Left ventricle myocardium inferior (tissue), 1 donor: ENCODE measurements around the gene HAUS8. TPM values are rescaled to one million over a fixed set of nuclear protein-coding genes. Genes with fewer than 3 reads are reported as not detected.

Source experiments
- DNase-seq: peaks from one replicate; pipeline ENCODE4 v3.0.0-alpha.2; 2020
- H3K27ac ChIP-seq: fragments of 200-600 bp; replicated peaks from 2 replicates; pipeline ENCODE4 v1.8.0; 2021
- H3K27me3 ChIP-seq: fragments of 200-600 bp; 2 replicates; pipeline ENCODE4 v1.8.0; 2021; ENCODE audit warnings: low read depth
- H3K36me3 ChIP-seq: fragments of 200-600 bp; 2 replicates; pipeline ENCODE4 v1.8.0; 2021
- H3K4me1 ChIP-seq: fragments of 200-600 bp; 2 replicates; pipeline ENCODE4 v1.8.0; 2021
- H3K4me3 ChIP-seq: fragments of 200-600 bp; 2 replicates; pipeline ENCODE4 v1.8.0; 2021; ENCODE audit warnings: mild to moderate bottlenecking, moderate library complexity
- H3K9me3 ChIP-seq: fragments of 200-600 bp; replicated peaks from 2 replicates; pipeline ENCODE4 v1.8.0; 2021
- intact Hi-C: fragments of 100-400 bp; cut with micrococcal nuclease; formaldehyde crosslinking; loops from one replicate; pipeline ENCODE4 v1.11.0; 2022
- total RNA-seq: library from RNA; stranded (reverse); fragmentation: NEBNext Ultra II Directional; extraction: Animal tissue kit (Norgen Biotek cat#: 25700); gene quantifications from one replicate; pipeline ENCODE4 v1.2.1, GENCODE V29; 2021
- TF ChIP-seq, protein P1 (sequence below): fragments of 200-600 bp; IDR thresholded peaks from 2 replicates; pipeline ENCODE4 v1.8.0; 2021; ENCODE audit warnings: antibody characterized with exemption, mild to moderate bottlenecking, borderline replicate concordance
- donor health status: DM: no; HTN: yes; CAD: no; lungs with severe emphysema.

Gene HAUS8
- total RNA-seq, 1 donor from 2014 or later, result 3.5 TPM

DNA sequence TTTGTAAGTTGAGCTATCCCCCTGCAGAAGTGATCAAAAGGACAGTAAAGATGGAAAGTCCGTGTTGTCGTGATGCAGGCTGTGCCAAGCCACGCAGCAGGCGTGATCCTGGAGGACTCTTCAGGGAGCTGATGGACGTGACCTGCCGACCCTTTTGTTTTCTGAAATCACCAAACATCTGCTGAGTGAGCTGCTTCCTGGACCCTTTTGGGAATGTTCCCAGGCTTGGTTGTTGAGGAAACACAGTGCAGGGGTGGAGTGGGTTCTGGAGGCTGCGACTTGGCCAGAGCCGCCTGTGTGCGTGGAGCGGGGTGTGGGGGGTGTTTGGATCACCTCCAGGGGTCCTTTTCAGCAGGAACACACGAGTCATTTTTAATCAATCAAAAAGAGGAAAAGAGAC is 33.3 kb downstream of the HAUS8 start:
- Histone ChIP-seq H3K4me1 (peaks cover 15% of the 10 kb centered on the region), H3K27me3 (peaks cover 15% of the 10 kb centered on the region), H3K36me3 (no peaks in the 10 kb centered on the region), H3K4me3 (no peak overlapping the region), H3K27ac (peak overlapping the region; percentile 85), H3K9me3 (no peaks in the 10 kb centered on the region)
- intact Hi-C loops, result no loop called here
- DNase-seq, result peak; percentile 53
- TF ChIP-seq, protein P1, sequence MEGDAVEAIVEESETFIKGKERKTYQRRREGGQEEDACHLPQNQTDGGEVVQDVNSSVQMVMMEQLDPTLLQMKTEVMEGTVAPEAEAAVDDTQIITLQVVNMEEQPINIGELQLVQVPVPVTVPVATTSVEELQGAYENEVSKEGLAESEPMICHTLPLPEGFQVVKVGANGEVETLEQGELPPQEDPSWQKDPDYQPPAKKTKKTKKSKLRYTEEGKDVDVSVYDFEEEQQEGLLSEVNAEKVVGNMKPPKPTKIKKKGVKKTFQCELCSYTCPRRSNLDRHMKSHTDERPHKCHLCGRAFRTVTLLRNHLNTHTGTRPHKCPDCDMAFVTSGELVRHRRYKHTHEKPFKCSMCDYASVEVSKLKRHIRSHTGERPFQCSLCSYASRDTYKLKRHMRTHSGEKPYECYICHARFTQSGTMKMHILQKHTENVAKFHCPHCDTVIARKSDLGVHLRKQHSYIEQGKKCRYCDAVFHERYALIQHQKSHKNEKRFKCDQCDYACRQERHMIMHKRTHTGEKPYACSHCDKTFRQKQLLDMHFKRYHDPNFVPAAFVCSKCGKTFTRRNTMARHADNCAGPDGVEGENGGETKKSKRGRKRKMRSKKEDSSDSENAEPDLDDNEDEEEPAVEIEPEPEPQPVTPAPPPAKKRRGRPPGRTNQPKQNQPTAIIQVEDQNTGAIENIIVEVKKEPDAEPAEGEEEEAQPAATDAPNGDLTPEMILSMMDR, result no peak

- no peak for DNase-seq
- H3K4me3 ChIP-seq, result no peak overlapping the region
- intact Hi-C loops, result no loop called here
- H3K27ac ChIP-seq, result no peak overlapping the region
- peaks cover 15% of the 10 kb centered on the region for H3K4me1 ChIP-seq
- TF ChIP-seq, protein P1, result no peak
- peaks cover 24% of the 10 kb centered on the region for H3K27me3 ChIP-seq
- H3K36me3 ChIP-seq, result no peaks in the 10 kb centered on the region
- no peaks in the 10 kb centered on the region for H3K9me3 ChIP-seq
These were observed 37.2 kb downstream of the HAUS8 start for GRCh38 chr19:17037966-17038500.

DNA sequence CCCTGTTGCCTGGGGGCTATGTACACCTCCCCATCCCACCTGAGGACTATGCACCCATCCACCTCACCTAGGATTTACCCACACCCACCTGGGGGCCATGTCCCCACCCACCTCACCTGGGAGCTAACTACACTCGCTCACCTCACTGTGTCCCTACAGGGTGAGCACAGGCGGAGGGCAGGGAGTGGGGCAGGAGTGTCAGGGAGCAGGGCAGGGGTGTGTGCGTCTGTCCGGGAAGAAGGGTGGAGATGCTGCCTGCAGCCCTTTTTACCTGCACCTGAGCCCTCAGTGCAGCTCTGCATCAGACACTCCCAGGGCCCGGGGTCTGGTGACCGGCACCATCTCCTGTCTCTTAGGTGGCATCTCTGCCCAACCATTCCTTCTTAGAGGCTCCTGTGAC is 38.1 kb downstream of the HAUS8 start:
- Histone ChIP-seq H3K4me3 (no peak overlapping the region), H3K27me3 (peaks cover 24% of the 10 kb centered on the region), H3K36me3 (no peaks in the 10 kb centered on the region), H3K9me3 (no peaks in the 10 kb centered on the region), H3K4me1 (peaks cover 8% of the 10 kb centered on the region), H3K27ac (no peak overlapping the region)
- intact Hi-C loops, result no loop called here
- TF ChIP-seq, protein P1, result no peak
- DNase-seq, result no peak

GRCh38 chr19:17036640-17037039 is 38.6 kb downstream of the HAUS8 start:
- intact Hi-C loops, result no loop called here
- TF ChIP-seq, protein P1, result no peak
- no peak overlapping the region for H3K4me3 ChIP-seq
- no peak for DNase-seq
- H3K4me1 ChIP-seq, result peaks cover 3% of the 10 kb centered on the region
- H3K9me3 ChIP-seq, result no peaks in the 10 kb centered on the region
- H3K27me3 ChIP-seq, result peaks cover 24% of the 10 kb centered on the region
- H3K36me3 ChIP-seq, result no peaks in the 10 kb centered on the region
- no peak overlapping the region for H3K27ac ChIP-seq

DNA sequence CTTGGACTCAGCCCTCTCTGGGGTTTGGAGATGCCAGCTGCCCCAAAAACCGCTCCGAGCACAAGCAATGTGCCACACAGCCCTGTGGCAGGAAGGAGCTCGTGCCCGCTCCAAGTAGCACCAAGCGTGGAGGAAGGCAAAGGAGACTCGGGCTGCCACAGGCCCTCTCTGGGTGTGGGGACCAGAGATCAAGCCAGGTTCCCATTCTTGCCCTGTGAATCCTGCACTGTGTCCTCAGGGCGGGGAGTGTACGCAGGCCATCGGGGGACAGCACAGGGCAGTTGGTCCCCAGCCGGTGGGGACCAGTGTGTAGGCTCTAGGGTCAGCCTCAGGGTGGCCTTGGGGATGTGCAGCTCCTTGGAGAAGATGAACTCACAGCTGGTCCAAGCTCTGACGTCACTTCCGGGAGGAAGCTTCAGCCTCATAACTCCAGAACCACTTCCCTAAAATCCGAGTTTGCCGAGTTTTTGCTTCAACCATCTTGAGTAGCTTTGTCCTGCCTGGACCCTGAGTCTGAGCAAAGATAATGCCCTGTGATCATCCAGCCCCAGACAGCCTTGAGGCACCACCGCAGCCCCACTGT is 39.3 kb downstream of the HAUS8 start:
- intact Hi-C loops, result no loop called here
- H3K4me3 ChIP-seq, result no peak overlapping the region
- H3K27me3 ChIP-seq, result peaks cover 24% of the 10 kb centered on the region
- no peaks in the 10 kb centered on the region for H3K9me3 ChIP-seq
- no peaks in the 10 kb centered on the region for H3K4me1 ChIP-seq
- no peaks in the 10 kb centered on the region for H3K36me3 ChIP-seq
- TF ChIP-seq, protein P1, result no peak
- DNase-seq, result peak; percentile 33
- no peak overlapping the region for H3K27ac ChIP-seq
